Omental fat pad (tissue), 4 donors: Measurements from ENCODE around the gene PCDHB9. TPM values are rescaled to one million over a fixed set of nuclear protein-coding genes. Genes with fewer than 3 reads are reported as not detected.
"Not testable (repeated sequence)": the region's sequence is repeated elsewhere in the genome, so short reads cannot be mapped to it uniquely, and the experiment has no call there.

Experiments
- ATAC-seq: fragments of 150-250 bp; one replicate; pipeline ENCODE4 v1.9.1; 2016; ENCODE audit warnings: mild to moderate bottlenecking, moderate library complexity; ENCODE audit not compliant: low FRiP score
- DNase-seq: peaks from one replicate; pipeline ENCODE4 v3.0.0-alpha.2; 2019; ENCODE audit warnings: low spot score
- CTCF ChIP-seq, 3 donors: fragments of 450-650 bp; IDR thresholded peaks; one replicate each; pipeline ENCODE4 v1.5.1; 2016 to 2017; ENCODE audit warnings: antibody characterized with exemption in 3 of 3, mild to moderate bottlenecking in 3 of 3, moderate library complexity in 2 of 3
- total RNA-seq, 4 donors: library from RNA; depleted of rRNA; stranded (reverse); fragments of >200 nt; gene quantifications; one replicate each; pipeline ENCODE4 v1.1.0, GENCODE V29; 2016

The PCDHB9 gene
- total RNA-seq, 4 donors from 2014 or later = 1.3 to 4.7 (median 2.8) TPM

GRCh38 chr5:141172381-141173204 is 14.4 kb upstream of the PCDHB9 start, which contains the start of gene PCDHB7:
Gene PCDHB7 (plus strand): TSS chr5:141172644. CDS start chr5:141172836, 192 bp downstream.
- DNase-seq (no peak), ATAC-seq (no peak)
- TF ChIP-seq CTCF (IDR thresholded peaks at IDR 0.05) = no peak

GRCh38 chr5:141174291-141175104 is 12.5 kb upstream of the PCDHB9 start:
- ATAC-seq, DNase-seq: not testable (repeated sequence)

- ATAC-seq = no peak
- TF ChIP-seq CTCF (IDR thresholded peaks at IDR 0.05) = no peak
- no peak for DNase-seq
Measured at GRCh38 chr5:141175933-141176332, 11.0 kb upstream of the PCDHB9 start.

DNA sequence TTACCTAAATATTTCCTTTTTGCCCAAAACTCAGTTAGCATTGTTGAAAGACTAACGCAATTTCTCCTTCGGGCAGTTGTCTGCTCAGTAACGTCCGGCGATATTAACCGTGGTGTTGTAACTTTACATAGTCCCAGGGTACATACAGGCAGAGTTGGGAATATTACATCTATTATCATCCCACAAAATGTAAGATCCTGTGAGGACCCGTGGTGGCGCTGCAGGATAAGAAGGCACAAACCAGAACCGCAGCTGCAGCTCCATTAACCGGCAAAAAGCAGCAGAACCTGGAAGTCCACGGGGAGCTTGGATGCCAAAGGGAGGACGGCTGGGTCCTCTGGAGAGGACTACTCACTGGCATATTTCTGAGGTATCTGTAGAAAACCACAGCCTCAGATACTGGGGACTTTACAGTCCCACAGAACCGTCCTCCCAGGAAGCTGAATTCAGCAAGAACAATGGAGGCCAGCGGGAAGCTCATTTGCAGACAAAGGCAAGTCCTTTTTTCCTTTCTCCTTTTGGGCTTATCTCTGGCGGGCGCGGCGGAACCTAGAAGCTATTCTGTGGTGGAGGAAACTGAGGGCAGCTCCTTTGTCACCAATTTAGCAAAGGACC is 9.3 kb upstream of the PCDHB9 start, which contains the start of gene PCDHB8:
Gene PCDHB8, plus strand, starts transcription at position 214 of the 615 bp plus-strand sequence. Its CDS starts 245 bp downstream, at position 459.
- DNase-seq, ATAC-seq: not testable (repeated sequence)

DNA sequence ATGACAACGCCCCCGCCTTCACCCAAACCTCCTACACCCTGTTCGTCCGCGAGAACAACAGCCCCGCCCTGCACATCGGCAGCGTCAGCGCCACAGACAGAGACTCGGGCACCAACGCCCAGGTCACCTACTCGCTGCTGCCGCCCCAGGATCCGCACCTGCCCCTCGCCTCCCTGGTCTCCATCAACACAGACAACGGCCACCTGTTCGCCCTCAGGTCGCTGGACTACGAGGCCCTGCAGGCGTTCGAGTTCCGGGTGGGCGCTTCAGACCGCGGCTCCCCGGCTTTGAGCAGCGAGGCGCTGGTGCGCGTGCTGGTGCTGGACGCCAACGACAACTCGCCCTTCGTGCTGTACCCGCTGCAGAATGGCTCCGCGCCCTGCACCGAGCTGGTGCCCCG is 7.6 kb upstream of the PCDHB9 start:
- not testable (repeated sequence) for DNase-seq, ATAC-seq

GRCh38 chr5:141179876-141180275 is 7.1 kb upstream of the PCDHB9 start:
- DNase-seq, ATAC-seq: not testable (repeated sequence)

GRCh38 chr5:141180313-141180712 is 6.6 kb upstream of the PCDHB9 start:
- ATAC-seq (no peak), DNase-seq (no peak)
- no peak for TF ChIP-seq CTCF (IDR thresholded peaks at IDR 0.05)

- ATAC-seq = no peak
- DNase-seq = no peak
- TF ChIP-seq CTCF (IDR thresholded peaks at IDR 0.05) = no peak
Measured at GRCh38 chr5:141182248-141182647, 4.7 kb upstream of the PCDHB9 start, which contains the start of gene PCDHB16. Gene PCDHB16 (plus strand): TSS chr5:141182387. CDS start chr5:141182560, 173 bp downstream.

DNA sequence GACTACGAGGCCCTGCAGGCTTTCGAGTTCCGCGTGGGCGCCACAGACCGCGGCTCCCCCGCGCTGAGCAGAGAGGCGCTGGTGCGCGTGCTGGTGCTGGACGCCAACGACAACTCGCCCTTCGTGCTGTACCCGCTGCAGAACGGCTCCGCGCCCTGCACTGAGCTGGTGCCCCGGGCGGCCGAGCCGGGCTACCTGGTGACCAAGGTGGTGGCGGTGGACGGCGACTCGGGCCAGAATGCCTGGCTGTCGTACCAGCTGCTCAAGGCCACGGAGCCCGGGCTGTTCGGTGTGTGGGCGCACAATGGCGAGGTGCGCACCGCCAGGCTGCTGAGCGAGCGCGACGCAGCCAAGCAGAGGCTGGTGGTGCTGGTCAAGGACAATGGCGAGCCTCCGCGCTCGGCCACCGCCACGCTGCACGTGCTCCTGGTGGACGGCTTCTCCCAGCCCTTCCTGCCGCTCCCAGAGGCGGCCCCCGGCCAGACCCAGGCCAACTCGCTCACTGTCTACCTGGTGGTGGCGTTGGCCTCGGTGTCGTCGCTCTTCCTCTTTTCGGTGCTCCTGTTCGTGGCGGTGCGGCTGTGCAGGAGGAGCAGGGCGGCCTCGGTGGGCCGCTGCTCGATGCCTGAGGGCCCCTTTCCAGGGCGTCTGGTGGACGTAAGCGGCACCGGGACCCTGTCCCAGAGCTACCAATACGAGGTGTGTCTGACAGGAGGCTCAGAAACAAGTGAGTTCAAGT is 2.7 kb upstream of the PCDHB9 start:
- not testable (repeated sequence) for ATAC-seq, DNase-seq

DNA sequence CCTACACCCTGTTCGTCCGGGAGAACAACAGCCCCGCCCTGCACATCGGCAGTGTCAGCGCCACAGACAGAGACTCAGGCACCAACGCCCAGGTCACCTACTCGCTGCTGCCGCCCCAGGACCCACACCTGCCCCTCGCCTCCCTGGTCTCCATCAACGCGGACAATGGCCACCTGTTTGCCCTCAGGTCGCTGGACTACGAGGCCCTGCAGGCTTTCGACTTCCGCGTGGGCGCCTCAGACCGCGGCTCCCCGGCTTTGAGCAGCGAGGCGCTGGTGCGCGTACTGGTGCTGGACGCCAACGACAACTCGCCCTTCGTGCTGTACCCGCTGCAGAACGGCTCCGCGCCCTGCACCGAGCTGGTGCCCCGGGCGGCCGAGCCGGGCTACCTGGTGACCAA is 1.7 kb downstream of the PCDHB9 start:
- not testable (repeated sequence) for DNase-seq, ATAC-seq

DNA sequence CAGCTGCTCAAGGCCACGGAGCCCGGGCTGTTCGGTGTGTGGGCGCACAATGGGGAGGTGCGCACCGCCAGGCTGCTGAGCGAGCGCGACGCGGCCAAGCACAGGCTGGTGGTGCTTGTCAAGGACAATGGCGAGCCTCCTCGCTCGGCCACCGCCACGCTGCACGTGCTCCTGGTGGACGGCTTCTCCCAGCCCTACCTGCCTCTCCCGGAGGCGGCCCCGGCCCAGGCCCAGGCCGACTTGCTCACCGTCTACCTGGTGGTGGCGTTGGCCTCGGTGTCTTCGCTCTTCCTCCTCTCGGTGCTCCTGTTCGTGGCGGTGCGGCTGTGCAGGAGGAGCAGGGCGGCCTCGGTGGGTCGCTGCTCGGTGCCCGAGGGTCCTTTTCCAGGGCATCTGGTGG is 2.2 kb downstream of the PCDHB9 start:
- DNase-seq, ATAC-seq: not testable (repeated sequence)
